Activated naive CD4-positive, alpha-beta T cell treated with anti-CD3 and anti-CD28 coated beads, Interleukin-2, amount 50 U/mL, for 24 hours (primary cell): ENCODE measurements around the gene SETD4.
A peak's percentile ranks its signal among the peaks of the same experiment; 100 is the strongest.

Experiments used
- H3K27ac Mint-ChIP-seq: one replicate; pipeline ENCODE4 v1.8.0; 2021; ENCODE audit warnings: mild to moderate bottlenecking, mixed read lengths
- H3K27me3 Mint-ChIP-seq: one replicate; pipeline ENCODE4 v1.8.0; 2021; ENCODE audit warnings: mixed read lengths
- H3K36me3 Mint-ChIP-seq: one replicate; pipeline ENCODE4 v1.8.0; 2021; ENCODE audit warnings: mixed read lengths
- H3K4me1 Mint-ChIP-seq: one replicate; pipeline ENCODE4 v1.8.0; 2021; ENCODE audit warnings: mixed read lengths
- H3K4me3 Mint-ChIP-seq: one replicate; pipeline ENCODE4 v1.8.0; 2021; ENCODE audit warnings: mild to moderate bottlenecking, mixed read lengths
- H3K9me3 Mint-ChIP-seq: one replicate; pipeline ENCODE4 v1.8.0; 2021; ENCODE audit warnings: mixed read lengths

The SETD4 gene

DNA sequence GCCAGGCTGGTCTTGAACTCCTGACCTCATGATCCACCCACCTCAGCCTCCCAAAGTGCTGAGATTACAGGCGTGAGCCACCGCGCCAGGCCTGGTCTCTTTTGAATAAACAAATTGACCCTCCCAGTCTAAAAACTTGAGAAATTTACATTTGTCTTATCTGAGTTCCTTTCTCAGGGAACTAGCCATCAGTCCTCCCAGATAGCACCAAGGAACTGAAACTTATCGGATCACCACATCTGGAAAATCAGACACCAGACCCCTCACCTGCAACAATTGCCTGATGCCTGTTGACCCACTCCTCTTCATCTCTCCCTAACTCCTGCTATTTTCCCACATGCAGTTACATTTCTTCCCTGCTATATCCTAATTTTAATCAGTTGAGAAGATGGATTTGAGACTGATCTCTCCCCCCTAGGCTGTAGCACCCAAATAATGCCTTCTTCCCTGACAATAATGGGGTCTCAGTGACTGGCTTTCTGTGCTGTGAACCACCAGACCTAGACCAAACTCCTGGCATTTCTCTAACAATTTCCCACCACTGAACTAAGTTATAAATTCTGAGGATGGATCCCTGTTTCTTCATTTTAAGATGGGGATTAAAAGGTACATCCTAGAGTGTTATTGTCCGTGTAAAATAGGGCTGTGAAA is 8.5 kb upstream of the SETD4 start:
- Mint-ChIP-seq H3K27ac (peak overlapping the region; percentile 61), H3K27me3 (no peaks in the 10 kb centered on the region), H3K36me3 (peaks cover 14% of the 10 kb centered on the region), H3K4me3 (peak overlapping the region; percentile 84), H3K4me1 (peaks cover 47% of the 10 kb centered on the region), H3K9me3 (no peaks in the 10 kb centered on the region)

- Mint-ChIP-seq H3K27me3 (no peaks in the 10 kb centered on the region), H3K4me1 (peaks cover 19% of the 10 kb centered on the region), H3K9me3 (no peaks in the 10 kb centered on the region), H3K36me3 (peaks cover 2% of the 10 kb centered on the region), H3K4me3 (no peak overlapping the region), H3K27ac (peak overlapping the region; percentile 33)
Measured at GRCh38 chr21:36065497-36066036, 5.2 kb upstream of the SETD4 start.

DNA sequence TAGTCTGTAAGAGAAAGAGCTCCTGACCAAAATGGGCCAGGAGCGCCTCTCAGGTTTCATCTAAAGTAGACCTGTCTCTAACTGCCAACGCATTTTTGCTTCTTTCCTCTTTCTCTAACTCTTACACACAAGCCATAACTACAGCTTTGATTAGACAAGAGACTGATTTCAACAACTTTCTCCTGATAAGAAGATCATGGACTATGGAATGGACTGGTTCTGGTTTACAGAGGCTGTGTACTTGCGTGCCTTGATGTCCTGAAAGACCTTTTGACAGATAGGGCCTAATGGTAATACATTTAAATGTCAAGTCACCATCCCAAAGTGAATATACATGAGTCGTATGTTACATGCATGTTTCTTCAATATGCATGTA is 3.7 kb upstream of the SETD4 start:
- Mint-ChIP-seq H3K27ac (no peak overlapping the region), H3K4me1 (peaks cover 10% of the 10 kb centered on the region), H3K27me3 (no peaks in the 10 kb centered on the region), H3K36me3 (no peaks in the 10 kb centered on the region), H3K4me3 (no peak overlapping the region), H3K9me3 (no peaks in the 10 kb centered on the region)

DNA sequence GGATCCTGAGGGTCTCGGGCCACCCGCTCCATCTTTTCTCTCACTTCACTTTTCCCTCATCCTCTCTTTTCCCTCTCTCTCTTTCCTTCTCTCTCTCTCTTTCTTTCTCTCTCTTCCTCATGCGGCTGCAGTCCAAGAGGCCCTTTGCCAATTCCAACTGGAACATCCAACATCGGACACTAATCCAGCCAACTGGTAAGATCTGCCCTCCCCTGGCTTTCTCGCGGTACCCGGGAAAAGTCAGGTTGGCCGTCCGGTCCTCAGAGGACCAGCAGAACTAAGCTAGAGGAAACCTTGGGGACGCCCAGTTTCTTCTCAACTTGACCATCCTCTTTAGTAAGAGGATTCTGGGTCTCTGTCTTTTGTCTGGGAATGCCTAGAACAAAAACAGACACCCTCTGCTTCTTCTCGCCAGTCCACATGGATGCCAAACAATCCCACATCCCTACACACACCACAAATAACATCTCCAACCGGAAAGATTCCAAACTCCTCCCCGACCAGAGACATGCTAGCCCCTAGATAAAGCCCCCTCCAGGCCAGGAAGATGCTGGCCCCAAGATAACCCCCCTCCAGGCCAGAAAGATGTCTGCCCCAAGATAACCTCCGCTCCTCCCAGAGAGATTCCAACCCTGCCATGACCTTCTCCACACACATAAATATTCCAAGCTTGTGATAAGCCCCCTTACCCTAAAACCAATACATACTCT is 3.2 kb upstream of the SETD4 start:
- H3K4me3 Mint-ChIP-seq: no peak overlapping the region
- no peaks in the 10 kb centered on the region for H3K36me3 Mint-ChIP-seq
- no peaks in the 10 kb centered on the region for H3K9me3 Mint-ChIP-seq
- H3K27ac Mint-ChIP-seq: peak overlapping the region; percentile 1
- peaks cover 13% of the 10 kb centered on the region for H3K4me1 Mint-ChIP-seq
- H3K27me3 Mint-ChIP-seq: no peaks in the 10 kb centered on the region

DNA sequence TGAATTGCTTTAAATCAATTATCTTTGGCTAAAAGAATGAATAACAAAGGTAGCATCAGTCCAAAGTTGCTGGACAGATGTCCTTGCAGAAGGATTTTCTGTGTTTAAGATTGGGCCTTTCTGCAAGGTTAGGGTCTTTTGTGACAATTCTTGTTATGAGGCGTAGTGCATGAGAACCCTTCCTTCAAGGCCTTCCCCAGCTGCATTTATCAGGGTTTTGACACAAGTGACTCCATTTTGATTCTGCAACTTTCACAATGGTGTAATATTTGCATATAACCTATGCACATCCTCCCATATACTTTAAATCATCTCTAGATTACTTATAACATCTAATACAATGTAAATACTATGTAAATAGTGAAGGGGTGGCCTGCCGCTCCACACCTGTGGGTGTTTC is 1.1 kb upstream of the SETD4 start:
- Mint-ChIP-seq H3K9me3 (no peaks in the 10 kb centered on the region), H3K4me1 (peaks cover 25% of the 10 kb centered on the region), H3K27me3 (no peaks in the 10 kb centered on the region), H3K4me3 (no peak overlapping the region), H3K36me3 (peaks cover 11% of the 10 kb centered on the region), H3K27ac (no peak overlapping the region)

- H3K36me3 Mint-ChIP-seq: peaks cover 17% of the 10 kb centered on the region
- H3K4me1 Mint-ChIP-seq: peaks cover 27% of the 10 kb centered on the region
- peak overlapping the region; percentile 95 for H3K4me3 Mint-ChIP-seq
- H3K27ac Mint-ChIP-seq: peak overlapping the region; percentile 98
- no peaks in the 10 kb centered on the region for H3K27me3 Mint-ChIP-seq
- H3K9me3 Mint-ChIP-seq: no peaks in the 10 kb centered on the region
Measured at GRCh38 chr21:36059823-36060158, 535 bp downstream of the SETD4 start.

- H3K4me1 Mint-ChIP-seq: peaks cover 41% of the 10 kb centered on the region
- H3K36me3 Mint-ChIP-seq: peaks cover 21% of the 10 kb centered on the region
- no peak overlapping the region for H3K4me3 Mint-ChIP-seq
Measured at GRCh38 chr21:36055551-36055950, 4.8 kb downstream of the SETD4 start.

DNA sequence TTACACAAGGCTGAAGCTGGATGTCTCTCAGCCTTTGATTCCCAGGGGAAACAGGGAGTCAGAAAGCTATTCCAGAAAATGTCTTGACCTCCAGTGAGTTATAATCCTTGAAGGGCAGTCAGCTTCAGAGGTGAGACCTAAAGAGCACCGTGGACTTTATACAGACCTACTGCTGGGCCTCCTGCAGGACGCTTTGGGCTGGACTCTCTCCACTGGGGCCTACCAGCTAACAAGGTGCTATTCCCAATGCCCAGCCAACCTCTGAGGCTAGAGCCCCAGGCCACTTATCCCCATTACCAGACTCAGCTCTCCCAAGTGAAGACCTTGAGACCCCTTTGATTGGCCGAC is 6.6 kb downstream of the SETD4 start:
- Mint-ChIP-seq H3K36me3 (peaks cover 32% of the 10 kb centered on the region), H3K4me3 (no peak overlapping the region)

More at GRCh38 chr21:36055551-36055950, 4.8 kb downstream of the SETD4 start:
- Mint-ChIP-seq H3K9me3 (no peaks in the 10 kb centered on the region), H3K27me3 (no peaks in the 10 kb centered on the region), H3K27ac (no peak overlapping the region)

DNA sequence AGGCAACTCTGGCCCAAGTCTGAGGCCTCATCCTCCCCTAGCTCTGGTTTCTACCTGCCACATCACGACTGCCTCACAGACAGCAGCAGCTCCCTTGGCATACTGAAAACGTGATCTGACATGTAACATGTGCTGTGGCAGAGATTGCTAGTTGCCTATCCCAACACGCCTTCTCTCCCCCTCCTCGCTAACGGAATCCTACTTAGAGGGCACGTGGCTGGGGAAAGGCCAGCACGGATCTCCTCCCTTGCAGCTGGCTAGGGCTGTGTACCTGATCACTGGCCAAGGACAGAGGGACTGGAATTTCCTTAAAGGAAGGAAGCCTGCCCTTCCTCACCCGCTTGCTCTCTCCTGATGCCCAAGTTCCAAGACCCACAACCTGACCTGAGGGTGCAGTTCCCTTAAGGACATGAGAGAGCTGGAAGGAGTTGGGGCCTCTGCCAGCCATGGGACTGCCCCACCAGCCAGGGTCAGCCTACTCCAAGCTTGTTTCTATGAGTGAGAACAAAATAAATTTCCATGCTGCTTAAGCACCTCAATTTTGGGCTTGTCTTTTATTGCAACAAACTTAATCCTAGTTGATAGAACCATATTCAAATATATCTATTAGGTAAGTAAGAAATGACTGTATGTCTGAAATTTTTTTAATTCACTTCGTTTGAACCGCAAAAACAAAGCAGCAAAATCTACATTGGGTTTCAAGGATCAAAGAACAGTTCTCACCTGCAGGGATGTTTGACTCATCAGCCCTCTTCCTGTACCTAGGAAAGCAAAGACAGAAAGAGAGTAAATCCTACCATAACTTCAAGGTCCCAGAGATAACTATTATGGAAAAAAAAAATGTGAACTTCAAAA is 7.2 kb downstream of the SETD4 start:
- H3K9me3 Mint-ChIP-seq: no peaks in the 10 kb centered on the region
- H3K36me3 Mint-ChIP-seq: peaks cover 31% of the 10 kb centered on the region
- peaks cover 34% of the 10 kb centered on the region for H3K4me1 Mint-ChIP-seq
- H3K4me3 Mint-ChIP-seq: no peak overlapping the region
- no peaks in the 10 kb centered on the region for H3K27me3 Mint-ChIP-seq
- peak overlapping the region; percentile 69 for H3K27ac Mint-ChIP-seq

More for the DNA sequence above, 6.6 kb downstream of the SETD4 start:
- peaks cover 40% of the 10 kb centered on the region for H3K4me1 Mint-ChIP-seq
- H3K9me3 Mint-ChIP-seq: no peaks in the 10 kb centered on the region
- H3K27ac Mint-ChIP-seq: peak overlapping the region; percentile 41
- H3K27me3 Mint-ChIP-seq: no peaks in the 10 kb centered on the region

DNA sequence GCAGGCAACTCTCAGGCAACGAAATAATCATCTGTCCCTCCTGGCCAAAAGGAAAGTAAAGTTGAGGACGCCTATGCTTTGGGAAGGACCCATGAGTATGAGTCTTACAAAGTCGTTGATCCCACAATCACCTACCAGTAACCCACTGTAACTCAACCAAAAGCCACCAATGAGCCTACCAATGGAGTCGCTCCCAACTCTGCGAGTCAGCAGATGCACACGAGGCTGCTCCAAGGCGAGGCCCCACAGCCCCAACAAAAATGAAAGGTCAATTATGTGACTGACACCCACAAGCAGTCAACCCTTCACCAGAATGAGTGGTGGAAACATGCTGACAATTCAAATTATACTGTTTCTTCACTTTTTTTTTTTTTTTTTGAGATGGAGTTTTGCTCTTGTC is 12.0 kb downstream of the SETD4 start:
- no peak overlapping the region for H3K4me3 Mint-ChIP-seq
- H3K9me3 Mint-ChIP-seq: no peaks in the 10 kb centered on the region
- H3K4me1 Mint-ChIP-seq: peaks cover 13% of the 10 kb centered on the region
- H3K36me3 Mint-ChIP-seq: peaks cover 28% of the 10 kb centered on the region
- H3K27me3 Mint-ChIP-seq: no peaks in the 10 kb centered on the region
- no peak overlapping the region for H3K27ac Mint-ChIP-seq

DNA sequence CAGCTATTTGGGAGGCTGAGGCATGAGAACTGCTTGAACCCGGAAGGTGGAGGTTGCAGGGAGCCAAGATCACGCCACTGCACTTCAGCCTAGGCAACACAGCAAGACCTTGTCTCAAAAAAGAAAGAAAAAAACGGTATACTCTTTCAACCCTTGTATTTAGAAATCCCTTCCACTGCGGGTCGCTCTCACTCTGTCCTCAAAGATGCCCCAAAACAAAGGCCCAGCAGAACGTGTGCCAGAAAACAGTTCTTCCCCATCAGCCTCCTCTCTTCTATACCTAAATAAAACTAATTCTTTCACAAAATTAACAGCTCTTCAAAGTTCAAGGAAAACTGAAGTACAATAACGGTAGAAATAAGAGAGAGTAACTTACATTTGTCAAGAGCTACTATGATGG is 13.2 kb downstream of the SETD4 start:
- H3K27ac Mint-ChIP-seq: no peak overlapping the region
- H3K36me3 Mint-ChIP-seq: peaks cover 28% of the 10 kb centered on the region
- H3K4me1 Mint-ChIP-seq: peaks cover 8% of the 10 kb centered on the region
- H3K4me3 Mint-ChIP-seq: no peak overlapping the region
- no peaks in the 10 kb centered on the region for H3K9me3 Mint-ChIP-seq
- no peaks in the 10 kb centered on the region for H3K27me3 Mint-ChIP-seq

GRCh38 chr21:36045993-36046392 is 14.3 kb downstream of the SETD4 start:
- H3K4me1 Mint-ChIP-seq: peaks cover 8% of the 10 kb centered on the region
- H3K27ac Mint-ChIP-seq: no peak overlapping the region
- H3K9me3 Mint-ChIP-seq: no peaks in the 10 kb centered on the region
- no peak overlapping the region for H3K4me3 Mint-ChIP-seq
- H3K36me3 Mint-ChIP-seq: peaks cover 29% of the 10 kb centered on the region
- no peaks in the 10 kb centered on the region for H3K27me3 Mint-ChIP-seq

DNA sequence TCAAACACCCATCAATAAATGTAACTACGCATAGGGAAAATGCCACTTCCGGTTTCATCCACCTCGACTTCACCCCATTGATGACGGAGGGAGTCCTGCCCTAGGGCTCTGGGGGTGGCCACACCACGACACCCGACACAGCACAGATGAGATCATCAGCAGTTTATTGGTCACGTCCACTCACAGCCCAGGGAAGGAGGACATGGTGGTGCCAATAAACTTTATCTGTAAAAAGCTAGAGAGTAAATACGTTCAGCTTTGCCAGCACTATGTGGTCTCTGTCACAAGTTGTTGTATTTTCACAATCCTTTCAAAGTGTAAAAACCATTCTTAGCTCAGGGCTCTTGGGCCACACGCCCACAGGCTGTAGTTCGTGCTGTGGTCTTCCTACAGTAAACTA is 16.3 kb downstream of the SETD4 start:
- H3K9me3 Mint-ChIP-seq: no peaks in the 10 kb centered on the region
- no peak overlapping the region for H3K27ac Mint-ChIP-seq
- H3K4me3 Mint-ChIP-seq: no peak overlapping the region
- peaks cover 16% of the 10 kb centered on the region for H3K36me3 Mint-ChIP-seq
- H3K27me3 Mint-ChIP-seq: no peaks in the 10 kb centered on the region
- H3K4me1 Mint-ChIP-seq: no peaks in the 10 kb centered on the region

DNA sequence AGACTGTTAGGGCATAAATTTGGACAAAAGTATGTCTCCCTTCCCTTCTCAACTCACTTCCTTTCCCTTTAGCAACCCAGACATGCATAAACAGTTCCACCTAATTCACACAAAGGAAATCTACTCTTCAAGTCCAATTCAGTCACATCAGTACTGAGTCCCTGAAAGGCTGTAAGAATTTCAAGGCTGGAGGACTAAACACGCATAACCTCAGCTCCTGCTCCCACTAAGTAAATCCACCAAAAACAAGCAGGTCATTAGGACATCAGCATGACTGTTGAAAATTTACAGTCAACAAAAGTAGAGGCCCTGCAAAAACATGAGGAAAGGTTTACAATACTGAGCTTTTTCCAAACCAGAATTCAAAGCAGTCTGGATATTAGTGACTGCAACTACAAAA is 18.4 kb downstream of the SETD4 start:
- H3K27ac Mint-ChIP-seq: no peak overlapping the region
- H3K4me3 Mint-ChIP-seq: no peak overlapping the region
- H3K27me3 Mint-ChIP-seq: no peaks in the 10 kb centered on the region
- no peaks in the 10 kb centered on the region for H3K9me3 Mint-ChIP-seq
- H3K36me3 Mint-ChIP-seq: peaks cover 21% of the 10 kb centered on the region
- no peaks in the 10 kb centered on the region for H3K4me1 Mint-ChIP-seq

- Mint-ChIP-seq H3K4me1 (no peaks in the 10 kb centered on the region), H3K27me3 (no peaks in the 10 kb centered on the region), H3K36me3 (peaks cover 27% of the 10 kb centered on the region), H3K9me3 (no peaks in the 10 kb centered on the region), H3K27ac (no peak overlapping the region), H3K4me3 (no peak overlapping the region)
Measured at GRCh38 chr21:36040389-36040788, 19.9 kb downstream of the SETD4 start.

DNA sequence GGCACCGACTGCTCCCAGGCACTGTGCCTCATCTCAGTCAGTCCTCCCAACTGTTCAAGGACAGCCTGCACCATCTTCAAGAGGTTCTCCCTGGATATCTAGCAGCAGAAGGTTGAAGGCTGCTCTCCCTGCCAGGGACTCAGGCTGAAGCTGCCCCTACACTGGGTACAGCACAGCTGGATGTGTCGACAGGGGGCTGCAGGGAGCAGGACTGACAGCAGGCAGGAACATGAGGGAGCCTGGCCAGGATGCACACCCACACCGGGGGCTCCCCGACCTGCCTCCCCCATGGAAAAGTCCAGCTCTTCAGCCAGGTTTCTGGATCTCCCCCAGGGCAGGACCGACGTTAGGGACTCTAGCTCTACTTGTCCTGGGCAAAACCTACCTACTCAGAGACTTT is 20.5 kb downstream of the SETD4 start:
- no peaks in the 10 kb centered on the region for H3K27me3 Mint-ChIP-seq
- H3K27ac Mint-ChIP-seq: no peak overlapping the region
- peaks cover 25% of the 10 kb centered on the region for H3K36me3 Mint-ChIP-seq
- H3K9me3 Mint-ChIP-seq: no peaks in the 10 kb centered on the region
- no peak overlapping the region for H3K4me3 Mint-ChIP-seq
- no peaks in the 10 kb centered on the region for H3K4me1 Mint-ChIP-seq
